Activated CD4-positive, CD25-positive, alpha-beta regulatory T cell treated with anti-CD3 and anti-CD28 coated beads, Interleukin-2, amount 50 U/mL, for 16 hours (primary cell): ENCODE measurements around the gene PHACTR3.
"Not testable (repeated sequence)": the region's sequence is repeated elsewhere in the genome, so short reads cannot be mapped to it uniquely, and the experiment has no call there.

Experiments
- DNase-seq: peaks from one replicate; pipeline ENCODE4 v3.0.0-alpha.2; 2020; ENCODE audit warnings: low read depth, low spot score

The PHACTR3 gene

DNA sequence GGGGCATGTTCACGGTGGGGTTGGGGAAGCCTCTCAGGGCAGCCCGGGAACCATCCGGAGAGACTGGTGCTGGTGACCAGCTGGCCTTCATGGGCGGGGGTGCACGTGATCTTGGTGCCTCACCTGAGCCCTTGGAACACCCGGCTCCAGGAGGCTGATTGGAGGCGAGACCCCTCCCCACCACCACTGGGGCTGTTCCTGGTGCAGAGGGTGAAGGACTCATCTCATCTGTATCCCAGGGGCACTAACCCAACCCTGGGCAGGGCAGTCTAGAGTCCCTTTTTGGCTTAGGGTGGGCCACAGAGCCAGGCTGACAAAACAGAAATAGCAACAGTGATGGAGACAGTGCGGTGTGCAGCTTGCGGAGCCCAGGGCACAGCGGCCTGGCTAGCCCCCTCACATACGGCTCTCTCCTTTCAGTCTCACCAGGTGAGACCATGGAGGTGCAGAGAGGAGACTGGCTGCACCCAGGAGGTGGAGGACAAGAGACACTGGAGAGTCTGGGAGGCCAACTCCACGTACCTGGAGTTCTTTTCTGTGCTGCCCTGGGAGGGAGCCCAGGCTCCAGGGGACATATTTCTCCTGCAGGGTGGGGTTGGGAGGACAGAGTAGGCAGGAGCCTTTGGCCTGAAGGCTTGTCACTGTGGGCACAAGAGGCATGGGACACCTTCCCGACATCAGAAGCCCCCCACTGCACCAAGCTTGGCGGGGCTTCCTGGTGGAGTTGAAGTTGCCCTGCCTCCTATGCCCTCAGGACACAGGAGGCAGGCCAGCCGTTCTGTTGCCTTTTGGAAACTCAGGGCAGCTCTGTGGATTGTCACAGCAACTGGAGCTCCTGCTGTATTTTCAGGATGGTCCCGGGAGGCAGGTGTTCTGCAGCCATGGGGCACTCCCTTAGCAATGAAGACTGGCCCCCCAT, 223.1 kb downstream of the PHACTR3 start:
- no peak for DNase-seq

DNA sequence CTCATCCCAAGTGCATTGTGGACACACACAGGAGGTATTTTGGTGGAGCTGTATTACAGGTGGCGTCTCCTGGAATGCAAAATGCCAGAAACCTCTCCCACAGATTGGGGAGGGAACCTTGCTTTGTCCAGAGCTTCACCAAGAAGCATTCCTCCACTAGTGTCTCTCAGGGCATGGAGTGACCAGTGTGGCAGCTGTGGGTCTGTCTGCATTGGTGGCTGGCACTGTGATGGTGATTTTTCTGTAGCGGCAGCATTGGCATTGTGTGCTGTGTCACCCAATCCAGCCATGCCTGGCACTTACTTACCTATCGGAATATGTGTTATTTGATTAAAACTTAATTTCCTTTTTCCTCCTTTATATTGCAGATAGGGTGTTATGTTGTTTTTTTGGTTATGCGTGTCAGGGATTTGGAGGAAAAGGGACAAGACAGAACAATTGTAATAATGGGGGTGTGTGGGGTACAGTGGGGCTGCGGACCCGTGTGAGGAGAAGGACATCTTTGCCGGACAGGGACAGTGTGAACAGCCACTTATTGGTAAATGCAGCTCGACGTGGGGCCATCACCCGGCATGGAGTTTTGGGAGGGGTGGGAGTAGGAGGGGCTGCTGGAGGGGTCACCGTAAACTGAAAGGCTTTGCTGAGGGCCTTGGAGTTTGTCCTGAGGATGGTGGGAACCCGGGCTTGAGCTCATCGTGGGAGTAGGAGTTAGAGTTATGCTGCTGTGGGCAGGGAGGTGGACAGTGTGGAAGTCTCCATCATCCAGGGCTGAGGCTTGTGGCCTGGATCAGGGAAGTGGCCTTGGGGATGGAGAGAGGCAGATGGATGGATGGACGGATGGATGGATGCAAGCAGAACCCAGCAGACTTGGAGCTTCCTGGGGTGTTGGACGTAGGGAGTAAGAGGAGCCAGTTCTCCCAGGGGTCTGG, 224.0 kb downstream of the PHACTR3 start:
- no peak for DNase-seq

DNA sequence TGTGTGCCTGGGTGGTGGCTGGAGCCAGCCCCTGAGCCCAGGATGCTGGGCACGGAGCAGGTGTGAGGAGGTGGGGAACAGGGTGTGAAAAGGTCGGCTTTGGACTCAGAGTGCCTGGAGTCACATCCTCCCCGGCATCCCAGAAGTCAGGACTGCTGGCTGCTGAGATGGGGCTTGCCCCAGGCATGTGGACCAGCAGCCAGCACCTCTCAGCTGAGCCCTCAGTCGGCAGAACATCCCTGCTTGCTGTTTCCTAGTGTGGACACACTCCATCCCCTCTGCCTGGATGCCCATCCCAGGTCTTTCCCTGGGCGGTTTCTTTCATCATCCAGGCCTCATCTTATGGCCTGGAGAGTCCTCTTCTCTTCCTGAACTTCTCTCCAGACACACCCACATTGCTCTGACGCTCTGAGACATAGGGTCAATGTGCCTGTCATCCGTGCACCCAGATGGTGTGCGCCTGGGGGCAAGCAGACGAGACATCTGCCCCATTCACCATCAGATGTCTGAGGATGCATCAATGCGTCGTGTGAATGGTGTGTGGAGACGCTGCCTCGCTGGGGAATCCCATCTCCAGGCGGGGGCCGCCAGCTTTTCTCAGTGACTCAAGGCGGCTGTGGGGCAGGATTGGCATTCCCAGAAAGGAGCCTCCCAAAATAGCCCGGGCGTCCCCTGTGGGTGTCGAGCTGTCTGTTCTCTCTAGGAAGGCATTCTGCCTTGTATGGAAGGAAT, 224.9 kb downstream of the PHACTR3 start:
- DNase-seq, result no peak

DNA sequence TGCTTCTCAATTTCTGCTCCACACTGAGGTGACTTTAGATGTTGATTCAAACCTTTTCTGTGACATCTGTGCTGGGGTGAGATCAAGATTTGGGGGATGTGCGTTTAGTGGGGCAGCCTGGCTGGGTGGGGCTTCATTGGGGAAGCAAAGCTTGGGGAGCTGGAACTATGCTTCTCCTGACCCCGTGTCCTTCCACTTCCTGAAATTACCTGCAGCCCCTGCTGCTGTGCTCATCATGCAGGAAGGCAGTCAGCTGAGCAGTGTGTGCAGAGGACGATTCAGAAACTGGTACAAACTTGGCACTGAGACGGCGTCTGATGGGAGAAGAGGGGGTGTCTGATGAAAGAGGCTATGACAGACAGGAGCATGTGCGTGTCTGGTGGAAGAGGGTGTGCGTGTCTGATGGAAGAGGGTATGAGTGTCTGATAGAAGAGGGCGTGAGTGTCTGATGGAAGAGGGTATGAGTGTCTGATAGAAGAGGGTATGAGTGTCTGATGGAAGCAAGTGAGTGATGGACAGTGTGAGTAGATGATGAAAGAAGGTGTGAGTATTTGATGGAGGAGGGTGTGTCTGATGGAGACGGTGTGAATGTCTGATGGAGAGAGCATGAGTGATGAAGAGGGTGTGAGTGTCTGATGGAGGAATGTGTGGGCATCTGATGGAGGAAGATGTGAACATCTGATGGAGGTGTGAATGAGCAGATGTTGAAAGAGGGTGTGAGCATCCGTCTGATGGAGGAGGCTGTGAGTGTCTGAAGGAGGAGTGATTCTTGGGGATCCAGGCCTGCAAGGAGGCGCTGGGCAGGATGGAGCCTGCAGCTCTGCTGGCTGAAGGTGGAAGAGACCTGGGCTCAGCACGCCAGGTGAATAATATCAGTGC, 225.7 kb downstream of the PHACTR3 start:
- no peak for DNase-seq

DNA sequence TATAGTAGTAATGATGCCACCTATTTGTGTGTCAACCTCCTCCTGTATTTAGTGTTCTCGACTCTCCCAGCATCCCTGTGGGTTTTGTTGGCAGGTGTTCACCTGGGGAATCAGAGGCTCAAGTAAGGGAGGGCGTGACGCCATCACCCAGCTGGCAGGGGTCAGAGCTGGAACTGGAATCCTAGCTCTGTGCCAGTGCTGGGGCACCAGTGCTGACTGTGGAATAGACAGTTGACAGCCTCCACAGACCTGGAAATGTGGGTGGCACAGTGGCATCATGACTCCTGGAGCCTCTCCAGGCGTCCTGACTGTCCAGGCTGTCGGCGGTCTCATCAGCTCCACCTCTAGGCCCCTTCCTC, 226.3 kb downstream of the PHACTR3 start:
- DNase-seq, result no peak

DNA sequence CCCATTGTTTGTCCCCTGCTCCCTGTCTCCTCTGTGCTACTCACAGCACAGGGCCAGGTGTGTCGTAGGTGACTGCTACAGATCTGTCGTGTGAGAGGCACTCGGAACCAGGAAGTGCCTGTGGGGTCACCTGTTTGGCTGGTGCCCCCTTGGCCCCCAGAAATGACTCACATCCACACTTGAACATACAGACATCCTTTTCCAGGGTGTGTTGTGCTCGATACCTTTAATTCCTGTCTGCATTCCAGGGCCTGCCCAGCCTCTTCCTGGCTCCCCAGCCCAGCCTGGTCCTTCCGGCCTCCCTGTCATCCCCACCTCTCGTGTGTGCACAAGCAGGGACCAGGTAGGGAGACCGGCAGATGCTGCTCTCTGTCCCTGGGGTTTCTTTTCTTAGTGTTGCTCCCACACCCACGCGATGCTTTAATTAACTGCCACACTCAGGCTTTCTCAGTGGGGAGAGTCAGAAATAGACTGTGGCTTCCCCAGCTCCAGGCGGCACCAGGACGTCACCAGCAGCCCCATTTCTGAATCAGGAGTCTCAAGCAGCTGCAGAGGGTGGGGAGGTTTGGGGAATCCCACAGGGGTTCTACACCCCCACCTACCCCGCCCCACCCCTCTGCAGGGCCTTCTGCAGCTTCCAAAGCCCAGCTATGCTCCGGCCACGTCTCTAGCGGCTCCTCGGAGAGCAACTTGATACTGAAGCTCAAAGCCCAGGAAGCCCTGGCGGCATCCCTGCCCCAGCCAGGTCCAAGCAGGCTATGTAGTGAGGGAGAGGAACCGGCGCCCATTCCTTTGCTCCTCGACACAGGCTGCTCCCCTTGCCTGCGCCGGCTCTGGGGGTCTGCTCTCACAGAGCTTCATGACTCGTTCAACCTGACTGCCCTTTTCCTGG, 226.9 kb downstream of the PHACTR3 start:
- DNase-seq, result no peak

DNA sequence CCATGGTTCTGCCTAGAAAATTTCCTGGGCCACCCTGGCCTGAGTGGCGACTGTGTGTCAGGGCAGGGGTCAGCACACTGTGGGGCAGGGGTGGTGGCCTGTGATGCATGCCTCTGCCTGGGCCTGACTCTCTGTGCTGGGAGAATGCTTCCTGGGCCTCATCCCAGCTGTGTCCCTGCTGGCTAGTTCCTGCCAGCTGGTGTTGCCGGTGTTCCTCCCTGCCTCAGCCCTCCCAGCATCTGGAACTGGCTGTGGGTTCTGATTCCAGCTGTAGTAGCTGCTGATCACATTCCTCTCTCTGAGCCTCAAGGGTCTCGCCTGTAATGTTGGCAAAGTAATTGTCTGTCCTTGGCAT, 227.6 kb downstream of the PHACTR3 start:
- DNase-seq, result no peak

DNA sequence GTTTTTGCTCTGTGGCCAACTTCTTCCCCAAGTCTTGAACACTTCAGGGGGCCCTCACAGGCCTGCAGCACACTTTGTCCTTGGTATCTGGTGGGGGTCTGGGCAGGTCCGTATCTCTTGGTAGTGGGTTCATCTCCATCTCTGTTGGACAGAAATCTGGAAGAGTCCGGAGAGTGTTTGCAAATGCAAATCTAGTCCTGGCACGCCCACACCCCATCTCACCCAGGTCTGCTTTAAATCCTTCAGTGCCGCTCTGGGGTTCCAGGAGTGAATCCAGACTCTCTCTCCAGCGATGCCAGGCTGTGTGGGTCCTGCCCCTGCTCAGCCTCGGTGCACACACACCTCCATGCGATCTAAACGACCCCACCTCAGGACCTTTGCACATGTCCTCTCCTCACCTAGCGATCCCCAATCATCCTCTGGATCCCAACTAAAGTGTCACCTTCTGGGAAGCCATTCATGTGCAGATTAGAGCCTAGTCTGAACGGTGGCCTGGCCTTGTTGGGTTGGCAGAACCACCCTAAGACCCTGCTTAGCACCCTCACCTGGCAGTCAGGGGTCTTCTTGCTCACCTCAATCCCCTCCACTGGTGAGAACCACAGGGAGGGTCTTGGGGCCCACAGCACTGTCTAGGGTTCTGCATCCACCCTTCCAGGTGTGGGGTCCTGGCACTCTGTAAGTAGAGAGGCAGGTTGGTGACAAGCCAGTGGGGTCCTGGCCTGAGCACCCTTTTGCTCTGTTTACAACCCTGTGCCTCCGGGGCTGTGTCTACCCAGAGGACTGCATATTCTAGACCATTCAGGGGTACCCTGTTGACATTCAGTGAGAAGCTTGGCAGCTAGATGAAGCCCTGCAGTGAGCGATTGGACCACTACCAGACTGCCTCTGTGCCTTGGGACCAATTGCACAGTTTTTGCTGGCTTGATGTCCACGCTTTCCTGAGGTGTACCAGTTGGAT, 228.3 kb downstream of the PHACTR3 start:
- no peak for DNase-seq

DNA sequence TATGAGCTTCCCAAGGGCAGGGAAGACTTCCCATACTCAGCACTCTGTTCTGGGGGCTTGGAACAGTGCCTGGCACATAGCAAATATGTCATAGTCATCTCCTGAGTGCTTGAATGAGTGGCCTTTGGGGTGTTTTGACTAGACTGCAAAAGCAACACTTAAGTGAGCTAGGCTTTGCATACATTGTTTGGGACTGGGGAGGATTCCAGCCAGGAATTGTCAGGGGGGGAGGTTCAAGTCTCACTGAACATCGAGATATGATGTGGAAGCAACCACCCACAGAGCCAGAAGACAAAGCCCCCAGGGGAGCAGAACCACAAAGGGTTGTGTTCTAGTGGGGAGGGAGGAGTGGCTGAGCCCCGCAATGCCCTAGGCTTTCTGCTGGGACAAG, 230.7 kb downstream of the PHACTR3 start:
- no peak for DNase-seq

DNA sequence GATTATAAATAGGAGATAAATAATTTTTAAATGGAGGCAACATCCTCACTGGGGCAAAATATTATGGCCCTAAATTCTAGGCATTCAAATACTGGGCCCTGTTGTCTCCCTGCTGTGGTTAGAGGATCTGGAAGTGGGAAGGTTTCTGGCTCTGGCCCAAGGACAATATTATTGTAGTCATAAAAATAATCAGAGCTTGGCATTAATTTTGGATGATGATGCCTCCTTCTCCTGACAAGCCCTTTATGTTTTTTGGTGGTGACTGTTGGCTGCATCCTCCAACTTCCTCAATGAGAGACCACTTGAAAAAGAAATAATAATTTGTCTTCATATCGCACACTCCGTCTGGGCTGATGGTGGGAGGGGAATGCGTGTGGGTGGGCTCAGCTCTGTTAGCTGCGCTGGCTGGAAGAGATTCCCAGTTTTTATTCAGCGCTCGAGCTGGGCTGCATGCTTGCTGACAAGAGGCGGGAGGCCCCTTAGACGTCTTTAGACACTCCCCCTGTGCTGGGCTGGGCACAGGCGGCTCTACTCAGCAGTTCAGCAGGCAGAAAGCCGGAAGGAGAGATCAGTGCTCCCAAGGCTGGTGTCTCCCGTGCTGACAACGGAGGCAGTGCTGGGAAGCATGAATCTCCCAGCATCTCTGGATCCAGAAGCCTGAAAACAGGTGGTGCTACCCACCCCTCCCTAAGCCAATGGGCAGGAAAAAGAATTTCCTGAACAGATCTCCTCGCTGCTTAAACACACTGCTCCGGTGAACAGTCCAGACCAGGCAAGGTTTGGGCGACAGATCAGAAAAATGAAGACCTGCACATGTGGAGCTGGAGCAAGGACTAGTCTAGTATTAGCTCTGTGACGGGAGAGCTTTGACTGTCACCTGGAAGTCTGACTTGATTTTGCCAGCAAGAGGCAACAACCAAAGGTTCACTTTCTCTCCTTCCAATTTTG, 231.4 kb downstream of the PHACTR3 start:
- no peak for DNase-seq

DNA sequence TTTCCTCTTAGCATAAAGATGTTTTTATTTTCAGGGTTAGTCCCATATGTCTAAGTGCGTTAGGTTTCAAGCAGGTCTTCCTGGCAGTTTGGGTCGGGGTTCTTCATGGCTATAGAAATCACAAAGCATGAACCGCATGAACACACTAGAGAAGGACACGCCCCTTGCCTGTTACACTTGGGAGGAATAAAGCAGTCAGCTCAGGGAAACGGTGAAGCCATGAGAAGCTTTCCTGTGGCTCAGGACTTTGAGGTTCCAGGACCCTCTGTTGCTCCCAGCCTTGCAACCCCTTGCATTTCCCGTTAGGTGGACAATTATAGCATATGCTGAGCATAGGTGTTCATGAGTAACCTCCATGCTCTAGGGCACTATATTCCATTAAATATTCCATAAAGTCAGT, 232.4 kb downstream of the PHACTR3 start:
- DNase-seq, result no peak

DNA sequence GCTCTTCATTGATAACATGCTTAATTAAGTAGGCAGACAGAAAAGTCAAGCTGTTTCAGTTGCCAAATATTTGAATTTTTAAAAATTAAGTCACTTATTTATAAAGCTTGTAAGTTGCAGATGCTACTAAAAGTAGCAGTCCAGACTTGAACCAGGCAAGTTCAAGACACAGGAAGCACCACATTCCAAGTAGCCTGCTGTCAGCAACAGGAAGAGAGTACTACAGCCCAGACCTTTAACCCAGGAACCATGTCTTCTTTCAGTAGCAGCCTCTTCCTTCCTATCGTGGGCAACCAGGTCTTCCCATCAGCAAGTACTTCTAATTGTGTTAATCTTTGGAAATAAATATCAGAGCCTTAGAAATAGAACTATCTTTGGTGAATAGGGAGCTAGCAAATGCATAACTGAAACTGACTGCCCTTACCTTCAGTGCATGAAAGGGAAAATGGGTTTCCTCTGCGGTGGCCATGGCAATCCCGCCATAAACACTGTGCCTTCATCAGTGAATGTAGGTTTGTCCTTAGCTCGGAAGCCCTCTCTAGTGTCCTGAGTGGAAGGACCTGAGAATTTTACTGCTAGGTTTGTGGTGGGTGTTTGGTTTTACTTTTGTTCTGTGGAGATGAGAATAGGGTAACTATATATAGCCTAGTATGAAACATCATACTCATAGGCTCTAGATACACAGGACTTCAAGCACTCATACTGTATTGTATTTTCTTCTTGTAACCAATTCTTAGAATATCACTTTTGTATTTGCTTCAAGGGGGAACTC, 233.5 kb downstream of the PHACTR3 start:
- DNase-seq, result no peak

DNA sequence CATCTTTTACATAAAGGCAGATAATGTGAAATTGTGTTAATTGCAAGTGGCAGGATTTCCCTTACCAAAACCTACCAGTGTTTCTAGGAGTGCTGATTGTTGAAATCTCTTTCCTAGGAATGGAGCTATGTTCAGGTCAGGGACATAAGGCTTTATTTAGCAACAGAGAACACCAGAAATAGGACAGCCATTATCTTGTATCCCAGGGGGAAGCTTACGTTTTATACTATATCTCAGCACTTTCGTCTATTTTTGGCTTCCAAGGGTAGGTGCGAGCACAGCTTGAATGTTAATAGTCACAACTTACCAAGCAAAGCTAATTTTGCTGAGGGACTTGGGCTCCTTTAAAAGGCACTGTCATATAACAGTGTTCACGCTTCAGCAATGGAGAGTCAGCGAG, 235.1 kb downstream of the PHACTR3 start:
- DNase-seq, result no peak

DNA sequence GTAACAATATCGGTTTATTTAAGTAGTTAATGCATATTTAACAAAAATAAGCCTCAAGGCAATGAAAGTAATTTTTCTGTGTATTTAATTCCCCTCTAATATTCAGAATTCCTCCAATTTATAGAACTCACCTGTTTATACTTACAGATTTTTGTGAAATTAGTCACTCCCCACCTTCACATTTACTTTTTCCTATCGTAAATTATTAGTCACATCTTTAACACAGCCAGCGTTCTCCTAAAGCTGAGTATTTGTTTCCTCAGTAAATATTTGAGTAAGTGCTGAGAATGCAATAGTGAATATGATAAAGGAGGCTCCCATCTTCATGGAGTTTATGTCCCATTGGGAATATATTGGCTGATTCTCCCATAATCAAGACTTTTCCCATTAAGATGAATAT, 241.1 kb downstream of the PHACTR3 start:
- DNase-seq, result no peak

DNA sequence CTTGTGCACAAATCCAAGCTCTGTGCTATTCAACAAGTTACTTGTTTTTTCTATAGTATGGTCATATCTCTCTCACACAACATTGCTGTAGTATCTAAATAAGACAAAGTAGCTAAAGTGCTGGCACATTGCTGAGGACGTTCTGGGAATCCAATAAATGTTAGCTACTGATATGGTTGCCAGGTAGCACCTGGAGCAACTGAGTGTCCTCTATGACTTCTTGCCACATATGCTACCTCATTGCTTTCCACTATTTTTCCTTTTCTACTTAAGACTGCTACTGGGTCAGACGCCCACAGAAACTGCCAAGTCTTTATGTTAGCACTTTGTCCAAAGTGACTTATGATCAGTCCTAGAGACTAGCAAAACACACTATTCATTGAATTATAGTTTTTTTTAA, 243.8 kb downstream of the PHACTR3 start:
- DNase-seq, result no peak

DNA sequence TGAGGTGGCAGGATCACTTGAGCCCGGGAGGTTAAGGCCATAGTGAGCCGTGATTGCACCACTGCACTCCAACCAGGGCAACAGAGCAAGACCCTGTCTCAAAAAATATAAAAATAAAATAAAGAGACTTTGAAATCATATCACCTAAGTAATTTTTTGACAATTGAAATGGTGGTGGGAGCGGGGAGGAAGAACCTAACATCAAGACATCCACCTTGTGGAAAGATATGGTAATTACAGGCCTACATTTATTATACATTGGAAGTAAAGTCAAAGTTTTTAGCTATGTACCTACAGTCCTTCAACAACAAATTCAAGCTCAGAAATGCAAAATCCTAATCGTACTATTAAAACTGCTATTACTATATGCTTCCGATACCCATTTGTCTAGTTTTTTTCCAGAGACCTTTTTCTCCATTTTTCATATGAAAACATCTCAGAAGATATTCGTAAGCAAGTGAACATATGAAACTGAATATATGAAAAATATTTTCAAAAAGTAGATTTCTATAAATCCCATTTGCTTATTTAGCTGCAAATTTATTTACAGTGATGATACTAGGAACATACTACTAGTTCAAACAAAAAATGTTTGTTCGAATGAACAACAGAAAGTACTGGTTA, 245.8 kb downstream of the PHACTR3 start:
- no peak for DNase-seq

DNA sequence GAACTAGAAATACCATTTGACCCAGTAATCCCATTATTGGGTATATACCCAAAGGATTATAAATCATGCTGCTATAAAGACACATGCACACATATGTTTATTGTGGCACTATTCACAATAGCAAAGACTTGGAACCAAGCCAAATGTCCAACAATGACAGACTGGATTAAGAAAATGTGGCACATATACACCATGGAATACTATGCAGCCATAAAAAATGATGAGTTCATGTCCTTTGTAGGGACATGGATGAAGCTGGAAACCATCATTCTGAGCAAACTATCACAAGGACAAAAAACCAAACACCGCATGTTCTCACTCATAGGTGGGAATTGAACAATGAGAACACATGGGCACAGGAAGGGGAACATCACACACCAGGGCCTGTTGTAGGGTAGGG, 252.2 kb downstream of the PHACTR3 start:
- not testable (repeated sequence) for DNase-seq
